Measurements from ENCODE around the gene CD3G. TPM values are rescaled to one million over a fixed set of nuclear protein-coding genes. Genes with fewer than 3 reads are reported as not detected.

The CD3G gene
- total RNA-seq, 2 donors from 2014 or later = 7.1 to 49.4 TPM

Other genes starting within 250 kb of the CD3G start
- gene SCN4B, start 191.5 kb upstream of the CD3G start, total RNA-seq = not detected
- not detected for gene SCN2B, start 167.7 kb upstream of the CD3G start, total RNA-seq
- gene JAML, start 119.3 kb upstream of the CD3G start, total RNA-seq = 1 to 10 TPM; 1.4 to 8.5 TPM
- gene MPZL3, start 92.0 kb upstream of the CD3G start, total RNA-seq = 10 to 100 TPM; 10.8 to 12.8 TPM
- under 1 TPM in 1 of 2 donors, not detected in 1; 0.45 TPM for gene MPZL2, start 80.0 kb upstream of the CD3G start, total RNA-seq
- gene CD3E, start 39.6 kb upstream of the CD3G start, total RNA-seq = 100 to 1,000 TPM in 1 of 2 donors, 10 to 100 TPM in 1; 25.7 to 148 TPM
- 100 to 1,000 TPM in 1 of 2 donors, 10 to 100 TPM in 1; 30.5 to 161 TPM for gene CD3D, start 1.6 kb upstream of the CD3G start, total RNA-seq
- 10 to 100 TPM; 45.0 to 58.8 TPM for gene UBE4A, start 15.3 kb downstream of the CD3G start, total RNA-seq
- 100 to 1,000 TPM; 183 to 189 TPM for gene ATP5MG, start 57.3 kb downstream of the CD3G start, total RNA-seq
- 100 to 1,000 TPM; 145 to 202 TPM for gene KMT2A, start 92.1 kb downstream of the CD3G start, total RNA-seq
- gene TTC36, start 183.1 kb downstream of the CD3G start, total RNA-seq = 1 to 10 TPM; 2.5 to 3.4 TPM
- 1 to 10 TPM; 6.9 to 9.8 TPM for gene TMEM25, start 186.8 kb downstream of the CD3G start, total RNA-seq
- gene IFT46, start 221.6 kb downstream of the CD3G start, total RNA-seq = 10 to 100 TPM; 12.1 to 13.2 TPM
- gene ARCN1, start 228.1 kb downstream of the CD3G start, total RNA-seq = 100 to 1,000 TPM; 152 to 212 TPM